ENCODE data around the gene CREG1. TPM values are rescaled to one million over a fixed set of nuclear protein-coding genes. Genes with fewer than 3 reads are reported as not detected.

Gene CREG1
- total RNA-seq, 4 donors from 2014 or later: 55.4 to 115 (median 97.5) TPM

DNA sequence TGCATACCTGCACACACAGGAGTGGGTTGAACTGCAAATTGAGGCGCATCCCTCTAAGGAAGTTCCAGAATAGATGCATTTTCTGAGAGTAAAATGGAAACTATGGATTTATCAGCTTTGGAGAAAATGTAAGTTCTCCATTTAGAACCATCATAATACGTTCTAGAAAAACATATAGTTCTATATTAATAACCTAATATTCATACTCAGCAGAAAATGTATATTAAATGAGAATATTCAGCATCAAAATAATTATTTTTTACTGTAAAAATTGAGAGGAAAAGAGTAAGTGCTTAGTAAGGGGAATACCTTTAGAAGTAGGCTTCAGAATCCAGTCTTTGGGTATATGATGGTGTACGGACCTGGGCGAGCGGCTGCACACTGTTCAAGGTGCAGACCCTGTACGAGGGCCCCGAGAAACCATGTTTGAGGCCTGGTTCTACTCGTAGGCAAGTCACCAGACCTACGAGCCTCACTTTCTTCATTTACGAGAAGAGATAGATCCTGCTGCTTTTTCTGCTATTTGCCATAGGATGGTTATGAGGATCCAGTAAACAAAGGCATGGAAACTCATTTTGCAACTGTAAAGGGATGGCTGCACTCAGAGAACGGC, 42.1 kb downstream of the CREG1 start:
- TF ChIP-seq POLR2AphosphoS5 (IDR thresholded peaks at IDR 0.05) (no peak), POLR2A (IDR thresholded peaks at IDR 0.05) (no peak), EP300 (IDR thresholded peaks at IDR 0.05; ENCODE audit: low read depth) (no peak), CTCF (IDR thresholded peaks at IDR 0.05) (no peak)
- Histone ChIP-seq H3K27ac (no peak overlapping the region), H3K4me1 (peaks cover 0 to 7% (median 0%) of the 10 kb centered on the region in 4 donors), H3K4me3 (no peak overlapping the region), H3K9me3 (no peaks in the 10 kb centered on the region), H3K27me3 (no peaks in the 10 kb centered on the region), H3K36me3 (no peaks in the 10 kb centered on the region)
- 83 to 84% methylated on average over 10 to 11 of the region's 11 CpGs for WGBS, 2 donors (ENCODE audit: low coverage in 1 of 2)
- intact Hi-C loops (cut with DNase I; ENCODE audit: low total_unique reads): no loop called here
- DNase-seq: no peak
- in situ Hi-C loops (cut with MboI; ENCODE audit: low pct_ligation_motif_present in 1 of 4, low pct_unique_long_range_greater_than_20kb in 1 of 4, low sequenced_read_pairs in 3 of 4): no loop called here

DNA sequence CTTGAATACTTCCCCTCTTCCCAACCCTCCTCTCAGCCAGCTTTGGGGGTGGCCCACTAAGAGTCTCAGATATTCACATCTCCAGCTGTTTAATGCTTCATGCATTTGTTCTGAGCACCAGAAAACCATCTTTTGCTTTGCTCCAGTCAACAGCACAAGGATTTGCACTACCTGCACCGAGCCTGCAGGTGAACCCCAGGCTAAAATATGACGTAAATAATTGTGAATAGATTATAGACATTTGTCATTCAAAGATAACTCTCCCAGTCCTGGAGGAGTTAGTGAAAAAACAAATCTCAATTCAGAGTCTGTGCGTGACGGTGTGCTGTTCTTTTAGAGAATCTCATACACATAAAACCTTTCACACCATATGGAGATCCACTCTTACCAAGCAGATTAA, 42.7 kb downstream of the CREG1 start:
- 79 to 80% methylated on average over 4 of the region's 4 CpGs for WGBS, 2 donors (ENCODE audit: low coverage in 1 of 2)
- H3K27ac ChIP-seq: no peak overlapping the region
- in situ Hi-C loops (cut with MboI; ENCODE audit: low pct_ligation_motif_present in 1 of 4, low pct_unique_long_range_greater_than_20kb in 1 of 4, low sequenced_read_pairs in 3 of 4) (no loop called here), intact Hi-C loops (cut with DNase I; ENCODE audit: low total_unique reads) (no loop called here)
- peaks cover 0 to 7% (median 0%) of the 10 kb centered on the region in 4 donors for H3K4me1 ChIP-seq
- no peak overlapping the region for H3K4me3 ChIP-seq
- no peaks in the 10 kb centered on the region for H3K36me3 ChIP-seq
- no peaks in the 10 kb centered on the region for H3K9me3 ChIP-seq
- H3K27me3 ChIP-seq: no peaks in the 10 kb centered on the region
- TF ChIP-seq EP300 (IDR thresholded peaks at IDR 0.05; ENCODE audit: low read depth): no peak
- TF ChIP-seq CTCF (IDR thresholded peaks at IDR 0.05): no peak
- no peak for TF ChIP-seq POLR2A (IDR thresholded peaks at IDR 0.05)
- no peak for TF ChIP-seq POLR2AphosphoS5 (IDR thresholded peaks at IDR 0.05)
- no peak for DNase-seq

GRCh38 chr1:167510244-167510643, 43.3 kb downstream of the CREG1 start:
- WGBS, 2 donors (ENCODE audit: low coverage in 1 of 2): 75% methylated on average over 3 of the region's 3 CpGs; no CpG with 5 or more reads in 1 of the 2 donors
- TF ChIP-seq POLR2A (IDR thresholded peaks at IDR 0.05) (no peak), CTCF (IDR thresholded peaks at IDR 0.05) (no peak), POLR2AphosphoS5 (IDR thresholded peaks at IDR 0.05) (no peak), EP300 (IDR thresholded peaks at IDR 0.05; ENCODE audit: low read depth) (no peak)

DNA sequence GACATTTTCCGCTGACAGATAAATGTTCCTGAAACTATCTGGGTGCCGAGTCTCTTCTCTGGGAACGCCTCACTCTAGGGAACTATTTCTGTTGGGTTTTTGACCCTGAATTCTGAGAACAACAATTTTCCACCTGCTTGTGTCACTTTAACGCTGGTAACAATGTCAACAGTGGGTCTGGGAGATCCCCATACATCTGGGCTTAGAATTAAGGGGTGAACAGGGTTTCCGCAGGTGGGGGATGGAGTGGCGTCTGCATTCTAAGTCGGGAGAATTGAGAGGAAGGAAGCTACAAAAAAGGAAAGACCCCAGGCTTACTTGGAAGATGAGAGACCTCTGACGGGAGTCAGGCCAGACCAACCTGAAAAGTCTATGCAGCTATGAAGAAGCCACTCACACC, 44.0 kb downstream of the CREG1 start:
- in situ Hi-C loops (cut with MboI; ENCODE audit: low pct_ligation_motif_present in 1 of 4, low pct_unique_long_range_greater_than_20kb in 1 of 4, low sequenced_read_pairs in 3 of 4) (no loop called here), intact Hi-C loops (cut with DNase I; ENCODE audit: low total_unique reads) (no loop called here)
- TF ChIP-seq EP300 (IDR thresholded peaks at IDR 0.05; ENCODE audit: low read depth) (no peak), CTCF (IDR thresholded peaks at IDR 0.05) (no peak), POLR2AphosphoS5 (IDR thresholded peaks at IDR 0.05) (no peak), POLR2A (IDR thresholded peaks at IDR 0.05) (no peak)
- H3K4me3 ChIP-seq: no peak overlapping the region
- DNase-seq: no peak
- no peaks in the 10 kb centered on the region for H3K36me3 ChIP-seq
- no peaks in the 10 kb centered on the region for H3K27me3 ChIP-seq
- 88 to 91% methylated on average over 7 to 8 of the region's 8 CpGs for WGBS, 2 donors (ENCODE audit: low coverage in 1 of 2)
- no peak overlapping the region for H3K27ac ChIP-seq
- no peaks in the 10 kb centered on the region for H3K9me3 ChIP-seq
- peaks cover 0 to 7% (median 0%) of the 10 kb centered on the region in 4 donors for H3K4me1 ChIP-seq

More at GRCh38 chr1:167510244-167510643, 43.3 kb downstream of the CREG1 start:
- in situ Hi-C loops (cut with MboI; ENCODE audit: low pct_ligation_motif_present in 1 of 4, low pct_unique_long_range_greater_than_20kb in 1 of 4, low sequenced_read_pairs in 3 of 4) (no loop called here), intact Hi-C loops (cut with DNase I; ENCODE audit: low total_unique reads) (no loop called here)
- no peak overlapping the region for H3K27ac ChIP-seq
- peaks cover 0 to 7% (median 0%) of the 10 kb centered on the region in 4 donors for H3K4me1 ChIP-seq
- no peaks in the 10 kb centered on the region for H3K27me3 ChIP-seq
- H3K9me3 ChIP-seq: no peaks in the 10 kb centered on the region
- no peaks in the 10 kb centered on the region for H3K36me3 ChIP-seq
- no peak for DNase-seq
- no peak overlapping the region for H3K4me3 ChIP-seq
